OCI-LY3 (cell line): ENCODE measurements around the gene GUF1.
"Not testable (repeated sequence)": the region's sequence is repeated elsewhere in the genome, so short reads cannot be mapped to it uniquely, and the experiment has no call there.

Source experiments
- H2AFZ ChIP-seq: fragments of 200-600, 300-600 bp; shearing (Covaris generic); 2 replicates; pipeline ENCODE4 v1.6.0; 2014; ENCODE audit warnings: antibody characterized with exemption, low read depth, low read length
- H3K27ac ChIP-seq: fragments of 200-600, 300-600 bp; sonication (generic); 2 replicates; pipeline ENCODE4 v1.5.1; 2014; ENCODE audit warnings: mild to moderate bottlenecking, low read length, moderate library complexity, mixed read lengths
- H3K27me3 ChIP-seq: fragments of 200-600, 300-600 bp; sonication (generic); 2 replicates; pipeline ENCODE4 v1.6.1; 2014; ENCODE audit warnings: low read depth, low read length, mixed read lengths
- H3K36me3 ChIP-seq: fragments of 200-600, 300-600 bp; sonication (generic); replicated peaks from 2 replicates; pipeline ENCODE3; 2014; ENCODE audit warnings: low read depth, low read length, mixed read lengths
- H3K4me1 ChIP-seq: fragments of 300-600, 200-600 bp; sonication (generic); 2 replicates; pipeline ENCODE4 v1.6.1; 2014; ENCODE audit warnings: low read length, mixed read lengths
- H3K4me2 ChIP-seq: fragments of 200-600, 300-600 bp; sonication (generic); 2 replicates; pipeline ENCODE4 v1.6.1; 2014; ENCODE audit warnings: low read length, mixed read lengths
- H3K4me3 ChIP-seq: fragments of 300-600, 200-600 bp; sonication (generic); 2 replicates; pipeline ENCODE4 v1.5.1; 2014; ENCODE audit warnings: antibody characterized with exemption, mild to moderate bottlenecking, low read length, moderate library complexity
- H3K79me2 ChIP-seq: fragments of 300-600, 200-600 bp; shearing (Covaris generic); 2 replicates; pipeline ENCODE4 v1.6.1; 2014; ENCODE audit warnings: mild to moderate bottlenecking, low read length, mixed read lengths
- H3K9ac ChIP-seq: fragments of 300-600, 200-600 bp; shearing (Covaris generic); 2 replicates; pipeline ENCODE4 v1.6.0; 2014; ENCODE audit warnings: mild to moderate bottlenecking, low read length, moderate library complexity
- H3K9me3 ChIP-seq: fragments of 200-600, 300-600 bp; shearing (Covaris generic); 2 replicates; pipeline ENCODE4 v1.6.1; 2014; ENCODE audit warnings: low read length, mixed read lengths; ENCODE audit not compliant: insufficient read depth
- H4K20me1 ChIP-seq: fragments of 200-600, 300-600 bp; sonication (generic); 2 replicates; pipeline ENCODE4 v1.6.1; 2016; ENCODE audit warnings: low read length, mixed read lengths; ENCODE audit not compliant: insufficient read depth
- CTCF ChIP-seq: fragments of 200-600, 300-600 bp; sonication (generic); IDR thresholded peaks from 2 replicates; pipeline ENCODE4 v1.5.1; 2014; ENCODE audit warnings: antibody characterized with exemption, low read length, low read depth
- EZH2phosphoT487 ChIP-seq: fragments of 200-600 bp; shearing (Covaris generic); IDR thresholded peaks from 2 replicates; pipeline ENCODE4 v1.6.1; 2018; ENCODE audit warnings: antibody characterized with exemption, mixed run types, low read depth

GUF1 gene

GRCh38 chr4:44726038-44726871 lies 48.0 kb downstream of the GUF1 start, which contains the start of gene GNPDA2:
Gene GNPDA2, minus strand, starts transcription at chr4:44726556. Its CDS starts 4,349 bp downstream, at chr4:44722207.
- no peak for TF ChIP-seq EZH2phosphoT487
- TF ChIP-seq CTCF = 0 out of 2 replicates have a peak, but pooled peaks have one; percentile 14
- peak within 1 kb of the TSS; percentile 47 for H3K27ac ChIP-seq
- H3K79me2 ChIP-seq = peaks cover 45% of the 10 kb centered on the region

DNA sequence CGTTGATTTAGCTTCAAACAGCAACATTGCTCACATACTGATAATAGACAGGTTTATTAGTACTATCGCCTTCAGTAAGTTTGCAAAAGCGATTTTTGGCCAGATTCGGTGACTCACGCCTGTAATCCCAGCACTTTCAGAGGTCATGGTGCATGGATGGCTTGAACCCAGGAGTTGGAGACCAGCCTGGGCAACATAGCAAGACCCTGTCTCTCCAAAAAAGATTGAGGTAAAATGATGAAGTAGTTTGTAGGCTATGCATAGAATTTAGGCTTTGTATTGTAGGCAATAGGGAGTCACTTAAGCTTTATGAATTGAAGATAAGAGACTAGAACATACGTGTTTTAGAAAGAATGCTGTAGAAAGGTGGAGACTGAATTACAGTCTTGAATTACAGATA lies 49.3 kb downstream of the GUF1 start:
- Histone ChIP-seq H3K9me3 (no peaks in the 10 kb centered on the region), H3K4me1 (peaks cover 14% of the 10 kb centered on the region), H2AFZ (peak overlapping the region; percentile 99; the same call in 1 of the 2 replicates), H3K79me2 (peaks cover 38% of the 10 kb centered on the region), H3K4me2 (peak overlapping the region; percentile 95), H3K36me3 (no peaks in the 10 kb centered on the region), H4K20me1 (peaks cover 16% of the 10 kb centered on the region; the same call in 1 of the 2 replicates), H3K27ac (no peak overlapping the region), H3K27me3 (no peaks in the 10 kb centered on the region), H3K4me3 (no peak overlapping the region), H3K9ac (no peak overlapping the region)
- no peak for TF ChIP-seq EZH2phosphoT487

More at GRCh38 chr4:44726038-44726871, 48.0 kb downstream of the GUF1 start, which contains the start of gene GNPDA2:
- peaks cover 16% of the 10 kb centered on the region; the same call in 1 of the 2 replicates for H4K20me1 ChIP-seq
- H3K9ac ChIP-seq = peak within 1 kb of the TSS; percentile 87
- peak within 1 kb of the TSS; percentile 99 for H2AFZ ChIP-seq
- H3K4me3 ChIP-seq = peak within 1 kb of the TSS; percentile 84
- no peaks in the 10 kb centered on the region for H3K27me3 ChIP-seq
- no peaks in the 10 kb centered on the region for H3K36me3 ChIP-seq
- H3K4me2 ChIP-seq = peak within 1 kb of the TSS; percentile 95
- H3K9me3 ChIP-seq = no peaks in the 10 kb centered on the region
- H3K4me1 ChIP-seq = peaks cover 14% of the 10 kb centered on the region

GRCh38 chr4:44728694-44729093 lies 50.5 kb downstream of the GUF1 start:
- H3K4me2 ChIP-seq, H3K4me3 ChIP-seq, H2AFZ ChIP-seq, H3K9me3 ChIP-seq, H3K27me3 ChIP-seq, H3K27ac ChIP-seq, H3K9ac ChIP-seq, H3K36me3 ChIP-seq: not testable (repeated sequence)
- Histone ChIP-seq H3K79me2 (peaks cover 27% of the 10 kb centered on the region), H4K20me1 (peaks cover 10% of the 10 kb centered on the region; the same call in 1 of the 2 replicates), H3K4me1 (peaks cover 14% of the 10 kb centered on the region)

- Histone ChIP-seq H3K27me3 (no peaks in the 10 kb centered on the region), H3K9ac (no peak overlapping the region), H3K4me2 (no peak overlapping the region), H3K4me3 (no peak overlapping the region), H3K4me1 (peaks cover 6% of the 10 kb centered on the region; the same call in 1 of the 2 replicates), H3K36me3 (no peaks in the 10 kb centered on the region), H3K9me3 (no peaks in the 10 kb centered on the region), H4K20me1 (no peaks in the 10 kb centered on the region), H3K27ac (no peak overlapping the region), H2AFZ (peak overlapping the region; percentile 41; the same call in 1 of the 2 replicates), H3K79me2 (no peaks in the 10 kb centered on the region)
- no peak for TF ChIP-seq EZH2phosphoT487
- no peak for TF ChIP-seq CTCF
Observed at GRCh38 chr4:44736900-44737299, 58.7 kb downstream of the GUF1 start.

DNA sequence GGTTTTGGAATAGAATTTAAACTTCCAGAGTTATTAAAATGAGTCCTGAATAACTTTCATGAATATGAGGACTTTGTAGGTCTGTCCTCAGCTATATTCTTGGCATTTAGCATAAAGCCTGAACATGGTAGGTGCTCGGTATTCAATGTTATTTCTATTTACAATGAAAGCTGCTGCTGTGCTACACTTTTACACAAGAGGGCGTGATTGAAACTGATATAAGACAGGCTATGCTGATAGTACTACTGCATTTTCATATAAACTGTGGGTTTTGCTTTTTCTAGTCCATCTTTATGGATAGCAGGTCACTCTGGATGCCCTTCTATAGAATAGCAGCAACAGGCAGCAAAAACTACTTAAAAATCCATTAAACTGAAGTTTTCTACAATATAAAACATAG lies 60.4 kb downstream of the GUF1 start:
- Histone ChIP-seq H3K79me2 (no peaks in the 10 kb centered on the region), H2AFZ (no peak overlapping the region), H3K4me2 (no peak overlapping the region), H3K4me1 (peaks cover 6% of the 10 kb centered on the region; the same call in 1 of the 2 replicates), H3K9me3 (no peaks in the 10 kb centered on the region), H3K9ac (no peak overlapping the region), H3K27ac (no peak overlapping the region), H3K36me3 (no peaks in the 10 kb centered on the region), H4K20me1 (no peaks in the 10 kb centered on the region), H3K27me3 (no peaks in the 10 kb centered on the region), H3K4me3 (no peak overlapping the region)
- no peak for TF ChIP-seq CTCF
- TF ChIP-seq EZH2phosphoT487 = no peak
